Endothelial cell (in vitro differentiated cells): ENCODE measurements around the gene DUSP19. TPM values are rescaled to one million over a fixed set of nuclear protein-coding genes. Genes with fewer than 3 reads are reported as not detected.

ENCODE experiments used
- DNase-seq: peaks from one replicate; pipeline ENCODE4 v3.0.0; 2021; ENCODE audit warnings: low spot score
- H3K27ac Mint-ChIP-seq: one replicate; pipeline ENCODE4 v1.8.0; 2021; ENCODE audit warnings: mixed read lengths, inconsistent platforms; ENCODE audit not compliant: unreplicated experiment
- H3K27me3 Mint-ChIP-seq: one replicate; pipeline ENCODE4 v1.8.0; 2021; ENCODE audit warnings: mild to moderate bottlenecking, moderate library complexity, mixed read lengths, inconsistent platforms; ENCODE audit not compliant: unreplicated experiment
- H3K36me3 Mint-ChIP-seq: one replicate; pipeline ENCODE4 v1.8.0; 2021; ENCODE audit warnings: mild to moderate bottlenecking, low read depth, mixed read lengths, inconsistent platforms; ENCODE audit not compliant: unreplicated experiment
- H3K4me1 Mint-ChIP-seq: one replicate; pipeline ENCODE4 v1.8.0; 2021; ENCODE audit warnings: mild to moderate bottlenecking, mixed read lengths, inconsistent platforms; ENCODE audit not compliant: unreplicated experiment
- H3K4me3 Mint-ChIP-seq: one replicate; pipeline ENCODE4 v1.8.0; 2021; ENCODE audit warnings: mild to moderate bottlenecking, mixed read lengths, inconsistent platforms; ENCODE audit not compliant: unreplicated experiment
- H3K9me3 Mint-ChIP-seq: one replicate; pipeline ENCODE4 v1.8.0; 2021; ENCODE audit warnings: mixed read lengths, inconsistent platforms; ENCODE audit not compliant: unreplicated experiment
- CTCF ChIP-seq: fragments of 200-600 bp; sonication (generic); IDR thresholded peaks from one replicate; pipeline ENCODE4 v1.5.0; 2021; ENCODE audit warnings: antibody characterized with exemption; ENCODE audit not compliant: unreplicated experiment
- total RNA-seq: library from RNA; stranded (reverse); fragmentation: NEBNext Ultra II Directional; extraction: Animal tissue kit (Norgen Biotek cat#: 25700); gene quantifications from one replicate; pipeline ENCODE4 v1.2.1, GENCODE V29; 2021; ENCODE audit not compliant: unreplicated experiment

The DUSP19 gene
- total RNA-seq, 1 donor from 2014 or later = 2.4 TPM

GRCh38 chr2:183125659-183126341 is 47.3 kb downstream of the DUSP19 start:
- H3K27ac Mint-ChIP-seq = peak overlapping the region; percentile 42
- H3K4me3 Mint-ChIP-seq = peak overlapping the region; percentile 95
- DNase-seq = no peak
- H3K9me3 Mint-ChIP-seq = no peaks in the 10 kb centered on the region
- no peaks in the 10 kb centered on the region for H3K27me3 Mint-ChIP-seq
- no peaks in the 10 kb centered on the region for H3K36me3 Mint-ChIP-seq
- peaks cover 21% of the 10 kb centered on the region for H3K4me1 Mint-ChIP-seq
- TF ChIP-seq CTCF = no peak

- no peak for TF ChIP-seq CTCF
- Mint-ChIP-seq H3K36me3 (no peaks in the 10 kb centered on the region), H3K27me3 (no peaks in the 10 kb centered on the region), H3K9me3 (no peaks in the 10 kb centered on the region), H3K4me3 (no peak overlapping the region), H3K27ac (peak overlapping the region; percentile 26), H3K4me1 (peaks cover 21% of the 10 kb centered on the region)
- DNase-seq = no peak
These were observed 48.1 kb downstream of the DUSP19 start for GRCh38 chr2:183126635-183127034.

DNA sequence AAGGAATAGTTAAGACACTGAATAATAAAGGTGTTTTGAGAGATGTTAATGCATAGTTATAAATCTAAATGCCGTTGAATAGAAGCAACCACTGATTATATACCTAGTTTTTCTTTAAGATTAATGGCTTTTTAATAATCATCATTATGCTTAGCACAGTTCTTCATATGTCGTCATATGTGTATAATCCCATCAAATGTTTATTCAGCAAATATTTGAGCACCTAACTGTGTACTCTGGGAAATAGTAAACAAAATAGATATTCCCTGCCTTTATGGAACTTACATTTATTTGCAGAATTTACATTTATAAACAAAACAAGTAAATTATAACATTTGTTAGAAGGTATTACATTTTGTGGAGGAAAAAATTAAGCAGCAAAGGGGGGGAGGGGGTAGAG is 55.5 kb downstream of the DUSP19 start:
- Mint-ChIP-seq H3K36me3 (no peaks in the 10 kb centered on the region), H3K9me3 (no peaks in the 10 kb centered on the region), H3K4me3 (no peak overlapping the region), H3K27ac (no peak overlapping the region), H3K27me3 (no peaks in the 10 kb centered on the region), H3K4me1 (no peaks in the 10 kb centered on the region)
- no peak for DNase-seq
- TF ChIP-seq CTCF = no peak

DNA sequence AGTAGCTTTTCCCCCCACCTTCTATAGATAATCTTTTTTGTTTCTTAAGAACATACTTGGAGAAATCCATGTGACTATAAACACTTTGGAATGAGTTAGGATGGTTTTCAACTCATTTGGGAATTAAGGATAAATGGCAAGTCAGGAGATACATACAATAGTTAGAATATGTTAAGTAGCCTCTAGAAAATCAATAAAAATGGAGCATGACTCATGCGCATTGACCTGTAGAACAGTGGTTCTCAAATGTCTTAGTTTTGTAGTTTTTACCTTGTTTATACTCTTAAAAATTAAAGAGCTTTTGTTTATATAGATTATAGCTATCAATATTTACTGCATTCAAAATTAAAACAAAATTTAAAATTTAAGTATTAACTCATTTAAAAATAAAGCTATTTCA is 70.4 kb downstream of the DUSP19 start:
- Mint-ChIP-seq H3K27ac (no peak overlapping the region), H3K27me3 (peaks cover 1% of the 10 kb centered on the region), H3K36me3 (peaks cover 34% of the 10 kb centered on the region), H3K4me3 (no peak overlapping the region), H3K9me3 (peaks cover 4% of the 10 kb centered on the region), H3K4me1 (peaks cover 3% of the 10 kb centered on the region)
- TF ChIP-seq CTCF = no peak
- no peak for DNase-seq

- TF ChIP-seq CTCF = no peak
- H3K36me3 Mint-ChIP-seq = peaks cover 33% of the 10 kb centered on the region
- peaks cover 3% of the 10 kb centered on the region for H3K4me1 Mint-ChIP-seq
- no peak overlapping the region for H3K4me3 Mint-ChIP-seq
- H3K9me3 Mint-ChIP-seq = peaks cover 4% of the 10 kb centered on the region
- no peak overlapping the region for H3K27ac Mint-ChIP-seq
- peaks cover 1% of the 10 kb centered on the region for H3K27me3 Mint-ChIP-seq
- no peak for DNase-seq
These were observed 70.9 kb downstream of the DUSP19 start for GRCh38 chr2:183149489-183149888.

Other genes with a start within 250 kb of the DUSP19 start
- gene FRZB, start 212.1 kb upstream of the DUSP19 start, total RNA-seq = 90.8 TPM
- 171 TPM for gene NCKAP1, start 40.3 kb upstream of the DUSP19 start, total RNA-seq
- gene NUP35, start 45.7 kb downstream of the DUSP19 start, total RNA-seq = 11.8 TPM